Activated CD4-positive, alpha-beta T cell treated with anti-CD3 and anti-CD28 coated beads, Interleukin-10, Interleukin-2, amounts not matched to agents 100 ng/mL and 50 ng/mL, durations not matched to agents 16 hours and 8 hours (primary cell): ENCODE measurements around the gene RNF11.

ENCODE experiments used
- DNase-seq: peaks from one replicate; pipeline ENCODE4 v3.0.0-alpha.2; 2020

Gene RNF11

DNA sequence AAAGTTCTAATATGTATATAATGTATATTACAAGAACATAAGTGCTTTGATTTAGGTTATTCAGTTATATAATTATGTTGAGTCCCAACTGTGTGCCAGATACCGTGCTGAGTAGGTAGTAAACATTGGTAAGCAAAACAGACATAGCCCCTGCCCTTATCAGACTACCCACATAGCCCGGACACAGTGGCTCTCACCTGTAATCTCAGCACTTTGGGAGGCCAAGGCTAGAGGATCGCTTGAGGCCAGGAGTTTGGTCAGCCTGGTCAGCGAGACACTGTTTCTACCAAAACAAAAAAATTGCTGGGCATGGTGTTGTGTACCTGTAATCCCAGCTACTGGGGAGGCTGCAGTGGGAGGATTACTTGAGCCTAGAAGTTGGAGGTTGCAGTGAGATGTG lies 30.7 kb downstream of the RNF11 start:
- DNase-seq: no peak

DNA sequence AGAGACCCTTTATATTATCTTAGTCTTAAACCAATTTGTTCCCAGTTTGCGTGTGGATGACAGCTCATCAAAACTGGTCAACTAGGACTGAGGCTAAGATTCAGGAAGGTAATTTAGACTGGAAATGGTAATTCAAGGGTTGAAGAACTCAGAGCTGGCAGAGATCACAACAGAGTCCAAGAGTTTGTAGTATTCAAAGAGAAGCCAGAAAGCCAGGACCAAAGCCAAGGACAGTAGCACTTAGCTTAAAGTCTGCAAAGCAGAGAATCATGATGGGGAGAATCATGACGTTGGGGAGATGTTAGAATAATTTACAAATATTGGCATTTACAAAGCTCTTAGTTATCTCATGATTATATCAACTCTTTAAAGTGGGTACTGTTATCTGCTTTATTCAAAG lies 32.6 kb downstream of the RNF11 start:
- no peak for DNase-seq

DNA sequence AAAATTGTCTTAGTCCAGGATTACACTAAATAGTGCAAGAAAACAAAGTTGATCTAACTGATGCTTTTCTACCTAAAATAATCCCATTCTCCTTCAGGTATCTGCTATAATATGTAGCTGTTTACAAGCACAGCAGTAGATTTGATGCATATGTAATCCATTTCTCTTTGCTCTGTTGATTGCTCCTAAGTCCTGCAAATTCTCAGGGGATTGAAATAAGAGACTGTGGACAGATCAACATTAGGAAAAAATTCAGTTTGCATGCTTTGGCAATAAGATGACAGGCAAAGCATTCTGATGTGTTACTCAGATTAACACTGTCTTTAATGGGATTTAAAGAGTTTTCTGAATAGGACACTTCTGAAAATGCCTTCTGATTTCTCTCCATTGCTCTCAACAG lies 34.7 kb downstream of the RNF11 start:
- DNase-seq: no peak

DNA sequence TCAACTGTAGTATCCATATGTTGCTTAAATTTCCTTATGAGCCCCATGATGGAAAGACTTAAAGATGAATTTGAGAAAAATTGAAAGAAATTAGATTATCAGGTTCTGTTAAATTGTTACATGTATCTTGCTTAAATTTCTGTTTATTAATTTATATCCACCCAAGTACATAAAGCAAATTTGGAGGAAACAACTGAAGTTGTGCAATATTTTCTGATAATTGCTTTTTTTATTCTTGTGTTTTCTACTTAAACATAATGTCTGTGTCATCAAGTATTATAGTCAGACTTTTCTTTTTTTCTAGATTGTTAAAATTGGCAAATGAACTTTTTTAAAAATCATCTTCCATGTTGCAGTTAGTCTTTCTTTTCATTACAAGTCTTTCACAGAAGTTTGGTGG lies 36.8 kb downstream of the RNF11 start:
- no peak for DNase-seq

DNA sequence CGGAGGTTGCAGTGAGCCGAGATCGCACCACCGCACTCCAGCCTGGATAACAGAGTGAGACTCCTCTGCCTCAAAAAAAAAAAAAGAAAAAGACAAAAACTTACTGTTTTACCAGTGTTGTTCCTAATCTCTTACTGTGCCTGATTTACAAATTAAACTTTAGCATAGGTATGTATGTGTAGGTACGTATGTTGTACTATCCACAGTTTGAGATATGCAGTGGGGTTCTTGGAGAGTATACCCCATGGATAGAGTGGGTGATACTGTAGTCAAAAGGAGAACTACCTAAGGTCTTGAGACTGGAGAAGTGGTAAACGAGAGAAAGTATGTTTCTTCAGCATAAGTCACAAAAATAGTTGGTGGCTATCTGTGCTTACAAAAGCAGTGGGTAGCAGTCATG lies 38.6 kb downstream of the RNF11 start:
- no peak for DNase-seq

DNA sequence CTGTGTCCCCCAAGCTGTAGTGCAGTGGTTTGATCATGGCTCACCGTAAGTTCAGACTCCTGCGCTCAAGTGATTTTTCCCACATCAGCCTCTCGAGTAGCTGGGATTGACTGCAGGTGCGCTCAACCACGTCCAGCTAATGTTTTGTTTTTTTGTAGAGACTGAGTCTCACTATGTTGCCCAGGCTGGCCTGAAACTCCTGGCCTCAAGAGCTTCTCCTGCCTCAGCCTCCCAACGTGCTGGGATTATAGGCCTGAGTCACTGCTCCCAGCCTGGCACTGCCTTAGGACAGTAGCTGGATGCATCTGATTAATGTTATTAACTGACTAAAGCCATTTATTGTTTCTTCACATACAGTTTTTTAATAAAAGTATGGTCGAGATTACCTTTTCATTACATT lies 40.2 kb downstream of the RNF11 start:
- DNase-seq: no peak

DNA sequence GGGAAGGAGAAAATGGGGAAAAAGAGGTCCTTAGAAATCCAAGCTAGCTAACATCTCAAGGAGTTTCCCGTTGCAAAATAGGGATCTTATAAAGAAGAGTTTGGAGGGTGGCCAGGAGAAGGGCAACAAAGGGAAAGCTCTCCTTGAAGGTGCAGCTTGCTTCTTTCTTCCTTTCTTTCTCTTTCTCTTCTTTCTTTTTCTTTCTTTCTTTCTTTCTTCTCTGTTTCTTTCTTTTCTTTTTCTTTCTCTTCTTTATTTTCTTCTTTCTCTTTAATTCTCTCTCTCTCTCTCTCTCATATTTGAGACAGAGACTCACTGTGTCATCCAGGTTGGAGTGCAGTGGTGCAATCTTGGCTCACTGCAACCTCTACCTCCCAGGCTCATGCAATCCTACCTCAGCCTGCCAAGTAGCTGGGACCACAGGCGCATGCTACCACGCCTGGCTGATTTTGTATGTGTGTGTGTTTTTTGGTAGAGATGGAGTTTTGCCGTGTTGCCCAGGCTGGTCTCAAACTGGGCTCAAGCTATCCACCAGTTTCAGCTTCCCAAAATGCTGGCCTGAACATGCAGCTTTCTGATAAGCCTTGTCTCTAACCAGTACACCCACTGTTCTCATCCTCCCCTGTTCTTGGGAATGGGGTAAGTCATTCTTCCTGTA lies 44.4 kb downstream of the RNF11 start:
- DNase-seq: no peak

DNA sequence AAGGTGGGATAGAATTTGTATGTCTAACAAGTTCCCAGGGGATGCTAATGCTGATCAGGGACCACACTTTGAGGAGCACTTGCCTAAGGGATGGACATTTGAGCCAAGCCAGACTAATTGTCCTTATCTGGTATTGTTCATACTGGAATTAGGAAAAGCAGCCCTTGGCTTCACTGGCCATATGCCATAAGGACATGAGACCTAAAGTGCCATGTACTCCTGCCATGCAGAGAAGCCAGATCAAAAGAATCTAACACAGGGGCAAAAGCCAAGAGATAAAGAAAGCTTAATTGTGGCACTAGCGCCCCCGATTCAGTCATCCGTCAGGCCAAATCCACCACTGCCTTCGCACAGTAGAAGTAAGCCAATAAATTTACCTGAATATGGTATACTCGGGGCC lies 45.7 kb downstream of the RNF11 start:
- DNase-seq: no peak

DNA sequence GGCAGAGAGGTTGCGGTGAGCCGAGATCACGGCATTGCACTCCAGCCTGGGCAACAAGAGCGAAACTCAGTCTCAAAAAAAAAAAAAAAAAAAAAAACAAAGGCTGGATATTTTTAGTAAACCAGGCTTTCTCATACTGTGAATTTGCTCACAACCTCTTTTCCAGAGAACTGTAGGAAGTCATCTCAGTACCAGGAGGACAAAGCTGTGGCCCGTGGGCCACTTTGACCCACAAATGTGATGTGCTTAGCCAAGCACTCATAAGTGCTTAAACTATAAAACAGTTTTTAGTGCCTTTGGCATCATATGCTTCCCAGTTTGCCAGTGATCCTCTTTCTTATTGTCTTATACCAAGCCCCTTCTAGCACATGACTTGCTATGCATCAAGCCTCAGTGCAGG lies 46.5 kb downstream of the RNF11 start:
- DNase-seq: peak; percentile 49

DNA sequence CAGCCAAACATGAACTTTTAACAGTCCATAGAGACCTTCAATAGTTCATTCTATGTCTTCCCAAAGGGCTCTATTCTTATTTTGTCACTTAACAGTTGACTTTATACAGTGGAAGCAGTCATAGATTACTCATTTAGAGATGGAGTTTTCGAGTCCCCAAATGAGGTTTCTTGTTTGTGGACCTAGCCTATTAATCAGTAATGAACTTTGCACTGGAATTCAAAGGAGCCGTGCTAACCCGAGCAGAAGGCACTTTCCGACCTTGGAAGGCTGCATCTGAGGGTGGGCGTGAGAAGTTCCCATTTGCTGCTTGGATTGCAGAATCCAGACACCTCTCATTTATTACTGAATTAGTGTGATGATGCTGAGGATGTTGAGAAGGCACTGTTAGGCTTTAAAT lies 47.9 kb downstream of the RNF11 start:
- DNase-seq: peak; percentile 34

DNA sequence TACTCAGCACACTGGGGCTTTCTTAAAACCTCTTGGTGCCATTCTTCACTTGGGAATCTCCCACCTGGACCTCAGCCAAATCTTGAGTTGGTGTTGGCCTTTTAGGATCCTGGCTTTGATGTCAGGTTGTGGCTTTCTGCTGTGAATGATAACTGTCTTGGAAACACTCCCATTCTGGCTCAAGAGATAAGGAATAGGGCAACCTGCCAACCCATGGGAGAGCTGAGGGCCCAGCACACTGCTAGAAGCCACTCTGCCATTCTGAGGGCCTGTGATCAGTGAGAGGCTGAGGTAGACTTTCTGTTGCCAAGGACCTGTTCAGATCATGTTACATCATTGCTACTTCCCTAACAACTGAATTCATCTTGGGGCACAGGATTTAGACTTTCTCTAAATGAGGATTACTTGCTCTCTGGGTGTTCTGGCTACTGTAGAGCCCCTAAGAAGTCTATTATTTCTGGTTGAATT lies 48.4 kb downstream of the RNF11 start:
- peak; percentile 30 for DNase-seq

DNA sequence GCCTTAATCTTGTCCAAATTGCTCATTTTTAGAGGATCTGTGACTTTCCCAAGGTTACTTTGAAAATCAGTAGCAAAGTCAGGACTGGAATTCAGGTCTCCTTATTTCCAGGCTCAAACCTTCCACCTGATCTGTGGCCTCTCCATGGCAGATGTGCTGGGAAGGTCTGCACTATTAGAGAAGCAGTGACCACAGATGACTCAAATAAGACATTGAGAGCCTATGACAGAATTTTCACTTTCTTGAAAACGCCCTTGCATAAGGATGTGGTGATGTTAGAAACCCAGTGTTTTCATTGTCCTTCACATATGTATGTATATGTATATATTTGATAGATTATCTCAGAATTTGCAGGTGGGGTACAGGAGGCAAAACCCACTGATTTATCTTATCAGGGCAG lies 49.0 kb downstream of the RNF11 start:
- peak; percentile 73 for DNase-seq

DNA sequence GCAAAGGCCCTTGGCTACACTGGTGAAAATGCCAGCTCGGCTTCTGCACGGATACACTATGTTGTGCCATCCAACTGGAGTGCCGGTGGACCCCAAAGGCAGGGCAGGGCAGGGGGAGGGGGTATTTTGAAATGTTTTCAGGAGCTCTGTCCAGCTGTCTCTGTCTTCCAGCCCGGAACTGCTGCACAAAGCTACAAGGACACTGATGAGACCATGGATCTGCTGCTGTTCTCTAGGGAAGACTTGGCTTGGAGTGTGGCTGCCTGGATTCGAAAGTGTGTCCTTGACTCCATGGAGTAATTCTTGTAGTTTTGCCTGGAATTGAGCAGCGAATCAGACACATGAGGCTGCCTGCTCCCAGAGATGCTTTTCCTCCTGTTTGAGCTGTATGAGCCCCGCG lies 51.9 kb downstream of the RNF11 start:
- no peak for DNase-seq

DNA sequence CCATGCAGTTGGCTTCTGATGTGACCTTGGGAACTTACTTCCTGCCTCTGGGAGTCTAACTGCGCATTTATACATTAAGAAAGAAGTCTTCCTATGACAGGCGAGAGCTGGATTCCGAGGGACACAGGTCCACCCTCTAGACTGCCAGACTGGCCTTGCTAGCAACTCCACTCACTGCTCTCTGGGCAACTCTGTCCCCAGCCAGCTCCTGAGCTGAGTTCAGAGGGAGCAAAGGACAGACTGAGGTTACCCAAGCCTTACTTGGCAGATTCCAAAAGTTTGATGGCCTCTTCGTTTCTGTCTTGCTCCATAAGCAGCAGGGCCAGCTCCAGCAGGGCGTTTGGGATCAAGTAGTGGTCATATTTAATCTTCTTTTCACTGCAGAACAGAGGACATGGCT lies 52.5 kb downstream of the RNF11 start:
- no peak for DNase-seq

DNA sequence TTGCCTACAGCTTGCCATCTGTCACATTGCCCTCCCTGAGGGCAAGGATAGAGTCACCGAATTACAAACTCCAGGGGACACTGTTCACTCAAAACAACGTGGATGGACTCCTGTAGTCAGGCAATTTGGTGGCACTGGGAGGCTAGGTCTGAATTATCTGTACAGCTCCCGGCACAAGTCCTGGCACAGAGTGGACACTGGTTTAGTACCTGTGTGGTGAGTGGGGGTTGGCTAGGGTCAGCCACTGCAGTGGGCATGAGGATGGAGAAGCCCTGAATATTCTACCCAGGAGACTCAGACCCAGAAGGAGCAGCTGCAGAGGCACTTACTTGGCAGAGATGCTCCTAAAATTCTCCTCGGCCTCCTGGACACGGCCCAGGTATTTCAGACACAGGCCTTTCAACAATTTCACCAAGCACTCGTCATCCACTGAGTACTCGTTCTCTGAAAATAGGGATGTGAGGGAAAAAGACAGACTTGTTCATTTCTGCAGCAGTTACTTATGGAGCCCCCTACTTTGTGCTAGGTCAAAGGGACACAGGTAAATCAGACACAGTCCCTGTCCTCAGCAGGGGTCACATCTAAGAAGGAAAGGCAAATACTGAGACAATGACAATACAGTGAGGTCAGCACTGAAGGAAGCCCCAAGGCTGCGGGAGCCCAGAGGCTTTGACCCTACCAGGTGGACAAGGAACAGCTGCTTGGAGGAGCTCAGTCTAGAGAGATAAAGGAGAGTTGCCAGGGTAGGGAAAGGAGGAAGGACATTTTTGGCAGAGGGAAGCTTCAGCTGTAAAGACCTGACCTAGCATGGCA lies 53.8 kb downstream of the RNF11 start:
- DNase-seq: no peak

DNA sequence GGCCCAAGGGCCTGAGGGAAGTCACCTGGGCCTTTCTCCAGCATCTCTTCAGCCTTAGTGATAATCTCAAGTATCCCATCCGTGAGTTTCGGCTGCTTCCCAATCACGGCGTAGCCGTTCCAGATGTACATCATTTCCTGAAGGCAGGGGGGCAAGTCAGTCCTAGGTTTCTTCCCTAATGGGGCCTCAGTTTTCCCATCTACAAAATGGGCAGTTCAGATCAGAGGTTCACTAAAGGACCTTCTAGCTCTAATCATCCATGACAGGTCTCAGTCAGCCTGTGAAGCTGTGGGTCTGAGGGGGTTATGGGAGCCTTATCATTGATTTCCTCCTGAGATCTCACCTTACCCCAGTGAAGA lies 54.4 kb downstream of the RNF11 start:
- no peak for DNase-seq

DNA sequence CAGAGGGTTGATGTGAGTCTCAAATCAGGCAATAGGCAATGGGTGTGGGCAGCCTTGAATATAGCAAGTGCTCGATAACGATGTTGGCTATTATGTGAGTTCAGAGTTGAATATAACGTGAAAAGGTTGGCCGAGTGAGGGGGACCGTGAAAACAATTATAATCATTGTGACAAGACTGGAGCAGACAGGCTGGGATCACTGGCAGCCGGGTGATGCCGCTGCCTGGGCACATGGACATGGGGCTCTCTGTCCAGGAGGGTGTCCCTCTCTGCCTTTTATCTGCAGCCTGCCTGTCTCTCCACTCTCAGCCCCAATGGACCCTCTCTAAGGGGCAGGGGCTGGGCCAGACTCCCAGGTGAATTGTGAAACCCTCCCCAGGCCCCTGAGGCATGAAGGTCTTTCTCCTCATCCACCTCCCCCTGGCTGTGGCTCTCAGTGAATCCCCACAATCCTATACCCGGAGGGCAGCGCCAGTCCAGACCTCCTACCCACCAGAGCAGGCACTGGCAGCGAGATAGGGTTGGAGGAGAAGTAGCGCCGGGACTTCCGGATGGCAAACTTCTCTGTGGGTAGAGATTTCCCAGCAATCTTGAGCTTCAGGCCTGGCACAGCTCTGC lies 57.9 kb downstream of the RNF11 start:
- DNase-seq: no peak

DNA sequence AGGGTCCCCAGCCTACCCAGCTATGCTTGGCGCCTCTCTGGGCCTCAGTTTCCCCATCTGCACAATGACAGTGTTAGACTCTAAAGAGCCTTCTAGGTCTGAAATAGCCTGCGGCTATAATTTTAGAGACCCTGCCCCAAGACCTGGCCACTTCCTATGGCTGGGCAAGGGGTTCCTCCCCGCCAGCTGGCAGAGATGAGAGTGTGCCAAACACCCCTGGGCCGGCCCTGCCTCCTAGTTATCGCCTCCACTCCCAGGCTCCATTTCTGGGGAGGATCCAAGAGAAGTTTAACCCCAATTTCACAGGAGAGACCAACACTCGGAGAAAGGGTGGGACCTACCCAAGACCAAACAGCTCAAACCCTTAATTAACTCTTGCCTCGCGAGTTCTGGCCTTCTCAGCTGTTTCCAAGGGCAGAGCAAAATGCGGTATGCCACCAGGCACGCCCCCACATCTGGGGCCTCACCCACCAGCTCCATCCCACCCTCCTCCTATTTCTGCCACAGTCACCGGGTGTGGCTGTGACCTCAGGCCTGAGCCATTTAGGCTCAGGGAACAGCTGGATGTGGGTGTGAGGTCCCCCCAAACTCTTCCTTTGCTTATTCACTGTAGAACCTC lies 58.6 kb downstream of the RNF11 start:
- no peak for DNase-seq

DNA sequence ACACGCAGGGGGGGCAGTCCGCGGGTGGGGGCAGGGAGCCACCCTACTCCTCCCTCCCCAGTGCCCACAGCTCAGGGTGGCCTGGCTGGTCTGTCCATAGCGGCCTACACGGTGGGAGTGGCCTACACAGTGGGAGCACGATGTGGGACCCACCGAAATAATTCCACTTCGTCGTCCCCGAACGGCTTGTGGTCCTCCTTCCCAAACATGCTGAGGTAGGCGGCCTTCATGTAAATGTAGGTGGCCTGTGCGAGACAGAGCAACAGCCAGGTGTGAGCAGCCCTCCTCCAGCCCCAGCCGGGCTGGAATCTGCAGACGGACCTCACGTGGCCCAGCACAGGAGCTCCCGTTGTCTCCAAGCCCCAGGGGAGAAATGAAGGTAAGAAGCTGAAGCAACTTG lies 59.9 kb downstream of the RNF11 start:
- DNase-seq: no peak

DNA sequence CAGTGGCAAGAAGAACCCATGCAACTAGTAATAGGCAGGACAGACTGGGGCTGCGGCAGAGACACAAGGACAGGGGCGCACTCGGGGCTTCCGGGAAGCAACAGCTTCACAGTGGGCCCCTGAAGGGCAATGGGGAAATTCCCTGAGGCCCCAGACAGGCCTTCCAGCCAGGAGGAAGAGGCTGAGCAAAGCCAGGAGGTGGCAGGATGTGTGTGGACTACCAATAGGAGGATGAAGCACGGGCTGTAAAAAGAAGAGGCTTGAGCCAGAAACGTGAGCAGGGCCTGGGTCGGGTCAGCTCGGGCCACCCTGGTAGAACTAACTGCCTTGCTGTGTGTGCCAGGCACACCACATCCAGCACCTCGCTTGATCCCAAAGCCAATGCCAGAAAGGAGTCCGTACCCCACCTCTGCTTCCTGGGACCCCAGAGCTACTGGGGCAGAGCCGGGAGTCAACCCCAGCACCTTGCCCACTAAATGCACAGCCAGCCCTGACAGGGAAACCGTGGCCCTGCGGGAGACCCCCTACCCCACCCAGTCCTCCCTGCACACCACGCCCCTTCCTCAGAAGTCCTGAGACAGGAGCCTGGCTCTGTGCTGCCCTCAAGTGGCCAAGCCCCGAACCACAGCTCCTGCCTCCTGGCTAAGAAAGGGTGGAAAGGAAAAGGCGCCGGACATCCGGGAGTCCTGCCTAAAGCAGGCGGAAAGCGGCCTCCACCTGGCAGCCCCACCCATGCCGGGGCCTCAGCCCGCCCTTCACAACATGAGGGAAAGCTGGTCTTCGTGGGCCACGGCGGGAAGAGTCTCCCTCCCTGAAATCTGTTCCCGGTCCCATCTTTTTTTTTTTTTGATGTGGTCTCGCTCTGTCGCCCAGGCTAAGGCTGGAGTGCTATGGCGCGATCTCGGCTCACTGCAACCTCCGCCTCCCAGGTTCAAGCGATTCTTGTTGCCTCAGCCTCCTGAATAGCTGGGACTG lies 60.6 kb downstream of the RNF11 start:
- DNase-seq: peak; percentile 87

DNA sequence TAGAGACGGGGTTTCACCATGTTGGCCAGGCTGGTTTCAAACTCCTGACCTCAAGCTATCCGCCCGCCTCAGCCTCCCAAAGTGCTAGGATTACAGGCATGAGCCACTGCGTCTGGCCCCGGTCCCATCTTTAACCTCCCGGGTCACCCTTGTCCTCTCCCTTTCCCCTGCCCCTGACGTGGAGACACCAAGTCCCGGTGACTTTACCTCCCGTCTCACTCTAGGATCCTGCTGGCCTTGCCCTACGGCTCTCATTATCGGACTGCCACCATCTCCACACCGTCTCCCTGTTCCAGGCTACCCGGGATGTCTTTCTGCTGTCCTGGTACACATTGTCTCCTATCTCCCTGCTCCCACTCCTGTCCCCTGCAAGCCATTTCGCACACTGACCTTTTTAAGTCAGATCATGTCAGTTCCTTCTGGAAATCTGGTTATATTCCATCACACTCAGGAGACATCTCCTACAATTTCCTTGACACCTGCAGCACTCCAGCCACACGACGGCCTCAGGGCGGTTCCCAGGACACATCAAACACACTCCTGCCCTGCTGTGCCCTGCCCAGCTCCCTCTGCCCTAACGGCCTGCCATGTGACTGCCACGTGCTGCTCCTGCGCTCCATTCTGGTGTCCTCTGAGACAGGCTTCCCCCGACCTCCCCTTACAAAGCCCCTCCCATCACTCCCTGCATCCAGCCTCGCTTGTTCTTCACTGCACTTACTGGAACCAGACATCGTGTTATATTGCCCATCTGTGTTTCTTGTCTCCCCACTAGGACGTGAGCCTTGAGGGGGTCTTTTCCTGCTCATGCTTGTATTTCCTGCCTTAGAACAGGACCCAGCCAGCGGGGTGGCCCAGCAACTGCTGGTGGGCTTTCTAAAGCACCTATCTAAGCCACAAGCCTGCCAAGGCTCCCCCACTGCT lies 61.6 kb downstream of the RNF11 start:
- no peak for DNase-seq

DNA sequence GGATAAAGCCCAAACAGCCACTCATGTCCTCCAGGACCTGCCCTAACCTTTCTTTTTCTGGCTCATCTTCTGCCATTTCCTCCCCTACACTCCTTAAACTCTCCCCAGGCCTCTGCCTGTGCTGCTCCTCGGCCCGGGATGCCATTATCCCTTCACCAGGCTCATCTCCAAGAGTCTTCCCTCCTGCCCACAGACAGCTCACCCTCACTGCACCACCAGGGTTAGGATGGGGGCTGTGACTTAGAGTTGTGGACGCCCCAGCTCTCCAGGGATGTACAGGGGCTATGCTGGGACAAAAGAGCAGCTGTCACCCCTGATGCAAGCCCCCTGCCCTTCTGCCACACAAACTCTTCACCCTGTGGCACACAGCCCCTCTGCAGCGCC lies 62.2 kb downstream of the RNF11 start:
- DNase-seq: no peak
